GM19099 (cell line): ENCODE results near the gene ARFGAP3.

ENCODE experiments used
- POLR2A ChIP-seq: IDR thresholded peaks from 3 replicates; pipeline ENCODE4 v1.6.1; 2011; ENCODE audit warnings: low read depth; ENCODE audit not compliant: insufficient read length; ENCODE audit errors: extremely low read depth

The ARFGAP3 gene

GRCh38 chr22:42760806-42761565 lies 96.1 kb downstream of the ARFGAP3 start:
- no peak for TF ChIP-seq POLR2A

- TF ChIP-seq POLR2A, result no peak
These were observed 98.0 kb downstream of the ARFGAP3 start for GRCh38 chr22:42758931-42759629.

GRCh38 chr22:42754658-42755057 lies 102.4 kb downstream of the ARFGAP3 start:
- no peak for TF ChIP-seq POLR2A

- no peak for TF ChIP-seq POLR2A
These were observed 104.2 kb downstream of the ARFGAP3 start for GRCh38 chr22:42752912-42753311.

GRCh38 chr22:42752230-42752746 lies 104.8 kb downstream of the ARFGAP3 start:
- no peak for TF ChIP-seq POLR2A

GRCh38 chr22:42747701-42748513 lies 109.2 kb downstream of the ARFGAP3 start:
- TF ChIP-seq POLR2A, result no peak
